ENCODE results near the gene ASCC3.

Gene ASCC3

DNA sequence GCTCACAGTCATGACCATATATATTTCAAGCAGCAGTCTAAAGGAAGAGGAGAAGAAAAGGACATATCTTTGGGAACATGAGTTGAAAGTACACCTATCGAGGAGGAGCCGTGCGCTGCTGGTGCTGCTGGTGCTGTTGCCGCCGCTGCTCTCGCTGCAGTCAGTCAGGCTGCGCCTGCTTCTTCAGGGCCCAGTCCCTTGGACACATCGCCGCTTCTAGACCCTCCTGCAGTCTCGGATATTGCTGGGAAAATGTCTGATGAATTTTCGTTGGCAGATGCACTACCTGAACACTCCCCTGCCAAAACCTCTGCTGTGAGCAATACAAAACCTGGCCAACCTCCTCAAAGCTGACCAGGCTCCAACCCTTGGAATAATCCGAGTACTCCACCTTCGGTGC lies 8.2 kb upstream of the ASCC3 start:
- no peak for DNase-seq (ENCODE audit: insufficient read length, low spot score)
- no peak for TF ChIP-seq POLR2AphosphoS5 (IDR thresholded peaks at IDR 0.05; ENCODE audit: low read depth, low read length)
- no peak for TF ChIP-seq POLR2A (IDR thresholded peaks at IDR 0.05; ENCODE audit: low read depth, low read length)
- TF ChIP-seq PAX5 (IDR thresholded peaks at IDR 0.05; ENCODE audit: insufficient read depth, low read length, severe bottlenecking): no peak
- no peak for TF ChIP-seq TAF1 (IDR thresholded peaks at IDR 0.05; ENCODE audit: low read depth, low read length)
- no peak for TF ChIP-seq SPI1 (IDR thresholded peaks at IDR 0.05; ENCODE audit: low read depth, low read length)
- no peak for FAIRE-seq

DNA sequence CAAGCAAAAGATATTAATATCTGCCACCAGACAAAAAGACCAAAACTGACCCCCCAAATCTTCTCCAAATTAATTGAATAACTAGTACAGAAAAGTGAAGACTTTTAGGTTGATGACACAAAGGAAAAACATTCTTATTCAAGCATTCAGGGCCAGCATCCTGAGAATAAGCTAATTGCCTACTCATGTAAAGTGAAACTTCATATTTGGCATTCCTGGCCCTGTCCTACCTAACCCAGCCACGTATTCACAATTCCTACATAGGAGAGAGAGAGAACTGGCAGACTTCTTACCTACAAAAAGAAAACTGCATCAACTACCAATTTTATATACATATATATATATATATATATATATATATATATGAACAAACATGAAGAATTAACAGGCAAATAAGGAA lies 4.9 kb upstream of the ASCC3 start:
- FAIRE-seq: no peak
- TF ChIP-seq PAX5 (IDR thresholded peaks at IDR 0.05; ENCODE audit: insufficient read depth, low read length, severe bottlenecking): no peak
- no peak for TF ChIP-seq POU2F2 (IDR thresholded peaks at IDR 0.05; ENCODE audit: low read depth, low read length)
- DNase-seq (ENCODE audit: insufficient read length, low spot score): no peak

DNA sequence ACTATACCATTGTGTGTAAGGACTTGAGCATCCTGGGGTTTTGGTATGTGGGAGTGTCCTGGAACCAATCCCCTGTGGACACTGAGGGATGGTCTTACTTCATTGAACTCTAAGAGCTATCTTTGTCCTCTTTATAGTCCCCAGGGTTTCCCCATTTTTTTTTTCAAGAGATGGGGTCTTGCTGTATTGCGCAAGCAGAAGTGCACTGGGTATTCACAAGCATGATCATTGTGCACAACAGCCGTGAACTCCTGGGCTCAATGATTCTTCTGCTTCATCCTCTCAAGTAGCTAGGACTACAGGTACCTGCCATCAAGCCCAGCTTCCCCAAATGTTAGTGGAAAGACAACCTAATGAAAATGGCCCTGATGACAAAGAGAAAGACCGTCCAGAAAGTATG lies 2.2 kb upstream of the ASCC3 start:
- TF ChIP-seq POU2F2 (IDR thresholded peaks at IDR 0.05; ENCODE audit: low read depth, low read length): no peak
- no peak for TF ChIP-seq PAX5 (IDR thresholded peaks at IDR 0.05; ENCODE audit: insufficient read depth, low read length, severe bottlenecking)
- no peak for TF ChIP-seq SPI1 (IDR thresholded peaks at IDR 0.05; ENCODE audit: low read depth, low read length)
- TF ChIP-seq POLR2AphosphoS5 (IDR thresholded peaks at IDR 0.05; ENCODE audit: low read depth, low read length): no peak
- no peak for TF ChIP-seq POLR2A (IDR thresholded peaks at IDR 0.05; ENCODE audit: low read depth, low read length)
- no peak for TF ChIP-seq TAF1 (IDR thresholded peaks at IDR 0.05; ENCODE audit: low read depth, low read length)
- no peak for FAIRE-seq
- no peak for DNase-seq (ENCODE audit: insufficient read length, low spot score)

DNA sequence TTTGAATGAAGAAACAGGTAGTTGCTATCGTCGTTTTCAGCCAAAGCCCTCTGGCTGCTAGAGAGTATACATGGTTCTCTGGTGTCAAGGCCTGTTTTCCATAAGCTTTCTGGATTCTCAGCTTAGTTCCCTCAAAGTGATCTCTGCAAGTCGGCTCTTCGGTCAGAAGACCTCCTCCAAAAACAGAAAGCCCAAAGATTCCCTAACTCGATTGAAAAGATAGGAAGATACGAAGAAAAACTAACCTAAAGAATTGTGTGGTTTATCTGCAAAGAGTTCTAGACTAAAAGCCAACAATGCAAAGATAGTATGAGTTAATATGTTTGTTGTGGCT lies 545 bp upstream of the ASCC3 start:
- peak; percentile 9 for FAIRE-seq

DNA sequence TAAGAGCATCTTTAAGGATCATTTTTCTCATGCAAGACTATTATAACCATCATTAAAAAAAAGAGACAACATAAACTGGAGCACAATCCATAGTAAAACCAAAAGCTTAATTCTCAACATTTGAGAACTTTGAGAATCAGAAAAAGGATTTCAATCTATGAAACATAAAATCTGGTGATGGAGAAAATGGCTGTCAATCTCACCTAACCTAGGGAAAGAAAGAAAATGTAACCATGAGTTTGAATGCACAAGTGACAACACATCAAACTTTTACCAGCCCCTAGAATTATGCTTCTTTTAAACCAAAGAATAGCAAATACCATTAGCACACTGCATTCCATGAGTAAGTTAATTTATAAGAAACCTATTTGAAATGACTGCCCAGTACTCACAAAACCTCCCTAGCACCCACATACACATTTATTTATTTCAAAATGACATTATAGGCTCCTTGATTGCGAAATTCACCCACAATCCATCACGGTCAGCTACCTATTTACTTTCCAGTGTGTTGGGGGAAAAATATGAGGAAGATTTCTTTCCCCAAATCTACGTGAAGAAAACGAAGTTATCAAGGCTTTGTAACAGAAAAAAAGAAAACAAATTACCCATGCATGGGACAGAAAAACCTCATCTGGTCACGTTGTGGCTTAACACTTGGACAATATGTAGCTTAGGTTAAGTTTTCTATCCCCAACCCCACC lies 828 bp downstream of the ASCC3 start:
- TF ChIP-seq POLR2A (IDR thresholded peaks at IDR 0.05; ENCODE audit: low read depth, low read length): no peak
- no peak for DNase-seq (ENCODE audit: insufficient read length, low spot score)
- no peak for FAIRE-seq

More for the DNA sequence above, 545 bp upstream of the ASCC3 start:
- TF ChIP-seq POU2F2 (IDR thresholded peaks at IDR 0.05; ENCODE audit: low read depth, low read length) (no peak), SPI1 (IDR thresholded peaks at IDR 0.05; ENCODE audit: low read depth, low read length) (no peak), PAX5 (IDR thresholded peaks at IDR 0.05; ENCODE audit: insufficient read depth, low read length, severe bottlenecking) (no peak), TAF1 (IDR thresholded peaks at IDR 0.05; ENCODE audit: low read depth, low read length) (no peak), POLR2AphosphoS5 (IDR thresholded peaks at IDR 0.05; ENCODE audit: low read depth, low read length) (no peak)
- no peak for DNase-seq (ENCODE audit: insufficient read length, low spot score)

DNA sequence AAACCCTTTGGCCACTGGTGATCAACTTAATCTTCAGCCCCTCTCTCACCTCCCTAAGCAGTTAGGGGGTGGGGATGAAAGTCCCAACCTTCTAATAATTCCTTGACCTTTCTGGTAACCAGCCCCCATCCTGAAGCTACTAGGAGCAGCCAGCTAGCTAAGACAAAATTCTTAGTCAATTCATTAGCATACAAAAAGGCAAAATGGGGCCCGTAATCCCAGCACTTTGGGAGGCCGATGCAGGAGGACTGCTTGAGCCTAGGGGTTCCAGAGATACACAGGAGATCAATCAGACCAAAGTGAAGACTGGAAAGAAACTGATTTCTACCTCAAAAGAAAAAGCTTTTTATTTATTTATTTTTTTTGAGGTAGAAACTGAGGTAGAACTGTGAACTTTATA lies 1.8 kb downstream of the ASCC3 start:
- DNase-seq (ENCODE audit: insufficient read length, low spot score) (no peak), FAIRE-seq (no peak)
- TF ChIP-seq POLR2A (IDR thresholded peaks at IDR 0.05; ENCODE audit: low read depth, low read length) (no peak), POU2F2 (IDR thresholded peaks at IDR 0.05; ENCODE audit: low read depth, low read length) (no peak), PAX5 (IDR thresholded peaks at IDR 0.05; ENCODE audit: insufficient read depth, low read length, severe bottlenecking) (no peak), POLR2AphosphoS5 (IDR thresholded peaks at IDR 0.05; ENCODE audit: low read depth, low read length) (no peak), SPI1 (IDR thresholded peaks at IDR 0.05; ENCODE audit: low read depth, low read length) (no peak), TAF1 (IDR thresholded peaks at IDR 0.05; ENCODE audit: low read depth, low read length) (no peak)

DNA sequence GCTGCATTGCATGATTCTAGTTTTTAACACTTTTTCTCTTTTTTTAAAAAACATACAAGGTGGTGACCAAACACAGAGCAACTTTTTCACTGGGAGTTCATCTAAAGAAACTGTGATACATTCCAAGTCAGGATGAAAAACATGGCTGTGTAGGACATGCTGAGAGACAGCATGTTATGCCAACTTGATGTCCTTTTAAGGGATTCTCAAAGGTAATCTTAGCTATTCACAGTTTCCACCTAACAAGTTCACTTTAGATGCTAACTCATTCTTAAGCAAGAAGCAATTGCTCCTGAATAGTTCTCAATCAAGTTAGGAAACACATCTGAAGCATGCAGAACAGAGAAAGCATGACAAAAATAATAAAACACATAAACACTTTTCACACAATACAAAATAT lies 3.3 kb downstream of the ASCC3 start:
- no peak for FAIRE-seq
- TF ChIP-seq POU2F2 (IDR thresholded peaks at IDR 0.05; ENCODE audit: low read depth, low read length) (no peak), PAX5 (IDR thresholded peaks at IDR 0.05; ENCODE audit: insufficient read depth, low read length, severe bottlenecking) (no peak), POLR2AphosphoS5 (IDR thresholded peaks at IDR 0.05; ENCODE audit: low read depth, low read length) (no peak), SPI1 (IDR thresholded peaks at IDR 0.05; ENCODE audit: low read depth, low read length) (no peak), TAF1 (IDR thresholded peaks at IDR 0.05; ENCODE audit: low read depth, low read length) (no peak), POLR2A (IDR thresholded peaks at IDR 0.05; ENCODE audit: low read depth, low read length) (no peak)
- no peak for DNase-seq (ENCODE audit: insufficient read length, low spot score)

DNA sequence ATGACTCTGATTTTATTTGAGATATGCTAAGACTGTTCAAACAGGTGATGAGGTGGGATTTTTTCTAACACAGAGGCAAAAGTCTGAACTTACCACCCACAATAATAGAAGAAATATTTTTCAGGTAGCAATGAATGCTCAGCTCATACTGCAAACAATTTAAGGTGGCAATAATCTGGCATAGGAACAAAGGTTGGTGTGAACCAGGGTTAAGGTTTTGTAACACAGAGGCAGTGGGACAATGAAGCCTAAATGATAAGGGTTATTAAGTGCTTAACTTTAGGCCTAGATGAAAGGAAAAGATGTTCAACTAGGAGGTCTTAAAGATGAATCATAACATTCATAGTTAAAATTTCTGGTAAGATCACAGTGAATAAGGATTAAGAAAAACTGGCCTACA lies 4.9 kb downstream of the ASCC3 start:
- DNase-seq (ENCODE audit: insufficient read length, low spot score): no peak
- TF ChIP-seq PAX5 (IDR thresholded peaks at IDR 0.05; ENCODE audit: insufficient read depth, low read length, severe bottlenecking): no peak
- TF ChIP-seq POLR2A (IDR thresholded peaks at IDR 0.05; ENCODE audit: low read depth, low read length): no peak
- TF ChIP-seq POLR2AphosphoS5 (IDR thresholded peaks at IDR 0.05; ENCODE audit: low read depth, low read length): no peak
- TF ChIP-seq SPI1 (IDR thresholded peaks at IDR 0.05; ENCODE audit: low read depth, low read length): no peak
- TF ChIP-seq POU2F2 (IDR thresholded peaks at IDR 0.05; ENCODE audit: low read depth, low read length): no peak
- TF ChIP-seq TAF1 (IDR thresholded peaks at IDR 0.05; ENCODE audit: low read depth, low read length): no peak
- no peak for FAIRE-seq

DNA sequence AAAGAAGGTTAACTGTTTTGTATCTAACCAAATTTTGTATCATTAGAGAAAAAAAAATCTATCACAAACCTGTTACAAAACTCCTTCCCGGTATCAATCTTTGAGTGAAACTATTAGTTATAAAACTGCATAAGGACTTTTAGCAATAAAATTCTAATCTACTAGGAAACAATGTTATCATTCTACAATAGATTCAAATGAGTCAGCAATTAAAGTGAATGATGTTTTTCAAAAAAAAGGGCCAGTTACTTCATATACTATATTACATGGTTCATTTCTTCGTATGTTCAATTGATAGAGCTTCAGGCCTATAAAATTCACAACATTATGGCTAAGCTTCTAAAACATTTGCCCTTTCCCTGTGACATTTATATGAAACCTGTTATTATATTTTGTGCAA lies 15.6 kb downstream of the ASCC3 start:
- DNase-seq (ENCODE audit: insufficient read length, low spot score) (no peak), FAIRE-seq (no peak)
- TF ChIP-seq PAX5 (IDR thresholded peaks at IDR 0.05; ENCODE audit: insufficient read depth, low read length, severe bottlenecking) (no peak), TAF1 (IDR thresholded peaks at IDR 0.05; ENCODE audit: low read depth, low read length) (no peak), POU2F2 (IDR thresholded peaks at IDR 0.05; ENCODE audit: low read depth, low read length) (no peak), SPI1 (IDR thresholded peaks at IDR 0.05; ENCODE audit: low read depth, low read length) (no peak), POLR2AphosphoS5 (IDR thresholded peaks at IDR 0.05; ENCODE audit: low read depth, low read length) (no peak), POLR2A (IDR thresholded peaks at IDR 0.05; ENCODE audit: low read depth, low read length) (no peak)

DNA sequence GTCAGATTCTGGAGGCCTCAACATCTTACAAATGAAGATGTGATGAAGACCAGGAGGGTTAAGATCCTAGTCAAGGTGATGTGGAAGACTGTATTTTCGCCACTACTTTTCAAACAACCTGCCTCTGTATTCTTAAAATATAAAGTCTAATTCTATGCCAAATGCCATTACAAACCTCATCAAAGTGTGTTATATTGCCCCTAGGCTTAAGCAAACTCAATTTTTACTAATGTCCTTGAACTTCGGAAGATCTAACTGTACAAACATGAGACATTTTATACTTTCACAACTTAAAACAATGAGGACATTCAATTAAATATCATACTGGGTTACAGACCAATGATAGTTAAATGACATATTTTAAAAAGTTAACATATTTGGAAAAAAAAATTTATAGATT lies 19.1 kb downstream of the ASCC3 start:
- TF ChIP-seq POLR2A (IDR thresholded peaks at IDR 0.05; ENCODE audit: low read depth, low read length): no peak
- TF ChIP-seq POLR2AphosphoS5 (IDR thresholded peaks at IDR 0.05; ENCODE audit: low read depth, low read length): no peak
- no peak for TF ChIP-seq POU2F2 (IDR thresholded peaks at IDR 0.05; ENCODE audit: low read depth, low read length)
- no peak for TF ChIP-seq PAX5 (IDR thresholded peaks at IDR 0.05; ENCODE audit: insufficient read depth, low read length, severe bottlenecking)
- TF ChIP-seq TAF1 (IDR thresholded peaks at IDR 0.05; ENCODE audit: low read depth, low read length): no peak
- TF ChIP-seq SPI1 (IDR thresholded peaks at IDR 0.05; ENCODE audit: low read depth, low read length): no peak
- DNase-seq (ENCODE audit: insufficient read length, low spot score): no peak
- no peak for FAIRE-seq

Data from GM12891 (cell line).